ENCODE data around the gene IFT27. TPM values are rescaled to one million over a fixed set of nuclear protein-coding genes. Genes with fewer than 3 reads are reported as not detected.

The IFT27 gene
- total RNA-seq, 1 donor from 2014 or later = 31.7 TPM

DNA sequence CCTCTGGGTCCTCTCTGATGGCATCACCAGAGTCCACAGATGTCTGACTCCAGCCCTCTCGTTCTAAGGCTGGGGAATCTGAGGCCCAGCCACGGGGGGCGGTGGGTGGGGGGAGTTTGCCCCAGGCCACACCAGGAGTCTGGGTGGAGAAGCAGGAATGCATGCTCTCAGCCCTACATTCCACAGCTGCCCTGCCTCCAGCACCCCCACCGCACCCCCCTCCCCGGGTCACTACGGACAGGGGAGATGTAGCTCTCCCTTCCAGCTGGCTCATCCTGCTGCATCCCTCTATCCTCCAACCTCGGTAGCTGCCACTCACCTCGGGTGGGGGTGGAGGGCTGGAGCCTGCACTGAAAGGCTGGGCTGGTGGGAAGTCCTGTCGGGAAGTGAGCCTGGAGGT lies 43.2 kb upstream of the IFT27 start:
- H3K27me3 ChIP-seq = peaks cover 64% of the 10 kb centered on the region
- DNase-seq (ENCODE audit: low spot score) = no peak
- no peaks in the 10 kb centered on the region for H3K36me3 ChIP-seq
- H3K27me3 Mint-ChIP-seq (ENCODE audit: insufficient read depth, low read depth) = peaks cover 44% of the 10 kb centered on the region
- H3K4me3 ChIP-seq = no peak overlapping the region
- H3K27ac ChIP-seq = no peak overlapping the region
- no peaks in the 10 kb centered on the region for H3K79me2 ChIP-seq (ENCODE audit: low read depth)
- H2AFZ ChIP-seq (replicated peaks) = no peak overlapping the region
- H3K9me3 ChIP-seq (ENCODE audit: low read depth) = no peaks in the 10 kb centered on the region
- no peak overlapping the region for H3K27ac Mint-ChIP-seq
- H3K4me1 ChIP-seq = peaks cover 31% of the 10 kb centered on the region
- H3K9ac ChIP-seq = no peak overlapping the region
- peaks cover under 1% of the 10 kb centered on the region for H3K9me3 Mint-ChIP-seq
- H3K4me3 Mint-ChIP-seq = no peak overlapping the region
- H4K20me1 ChIP-seq (ENCODE audit: low read depth) = peaks cover 14% of the 10 kb centered on the region
- H3K4me1 Mint-ChIP-seq = peaks cover 26% of the 10 kb centered on the region
- no peak overlapping the region for H3K4me2 ChIP-seq
- no peaks in the 10 kb centered on the region for H3K36me3 Mint-ChIP-seq
- TF ChIP-seq, protein P1, sequence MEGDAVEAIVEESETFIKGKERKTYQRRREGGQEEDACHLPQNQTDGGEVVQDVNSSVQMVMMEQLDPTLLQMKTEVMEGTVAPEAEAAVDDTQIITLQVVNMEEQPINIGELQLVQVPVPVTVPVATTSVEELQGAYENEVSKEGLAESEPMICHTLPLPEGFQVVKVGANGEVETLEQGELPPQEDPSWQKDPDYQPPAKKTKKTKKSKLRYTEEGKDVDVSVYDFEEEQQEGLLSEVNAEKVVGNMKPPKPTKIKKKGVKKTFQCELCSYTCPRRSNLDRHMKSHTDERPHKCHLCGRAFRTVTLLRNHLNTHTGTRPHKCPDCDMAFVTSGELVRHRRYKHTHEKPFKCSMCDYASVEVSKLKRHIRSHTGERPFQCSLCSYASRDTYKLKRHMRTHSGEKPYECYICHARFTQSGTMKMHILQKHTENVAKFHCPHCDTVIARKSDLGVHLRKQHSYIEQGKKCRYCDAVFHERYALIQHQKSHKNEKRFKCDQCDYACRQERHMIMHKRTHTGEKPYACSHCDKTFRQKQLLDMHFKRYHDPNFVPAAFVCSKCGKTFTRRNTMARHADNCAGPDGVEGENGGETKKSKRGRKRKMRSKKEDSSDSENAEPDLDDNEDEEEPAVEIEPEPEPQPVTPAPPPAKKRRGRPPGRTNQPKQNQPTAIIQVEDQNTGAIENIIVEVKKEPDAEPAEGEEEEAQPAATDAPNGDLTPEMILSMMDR (IDR thresholded peaks at IDR 0.05) = no peak
- TF ChIP-seq EZH2 (IDR thresholded peaks at IDR 0.05) (no peak), EZH2phosphoT487 (IDR thresholded peaks at IDR 0.05) (no peak)
- H3F3A ChIP-seq (ENCODE audit: low read depth) = peaks cover 15% of the 10 kb centered on the region

- Histone ChIP-seq H3K79me2 (ENCODE audit: low read depth) (no peaks in the 10 kb centered on the region), H3F3A (ENCODE audit: low read depth) (peaks cover 8% of the 10 kb centered on the region), H3K4me2 (no peak overlapping the region), H3K9ac (no peak overlapping the region), H4K20me1 (ENCODE audit: low read depth) (peaks cover 14% of the 10 kb centered on the region), H3K27me3 (peaks cover 74% of the 10 kb centered on the region), H2AFZ (replicated peaks) (no peak overlapping the region), H3K4me1 (peaks cover 27% of the 10 kb centered on the region), H3K4me3 (no peak overlapping the region), H3K9me3 (ENCODE audit: low read depth) (no peaks in the 10 kb centered on the region), H3K27ac (no peak overlapping the region), H3K36me3 (no peaks in the 10 kb centered on the region)
- peaks cover 3% of the 10 kb centered on the region for H3K9me3 Mint-ChIP-seq
- no peak for TF ChIP-seq EZH2phosphoT487 (IDR thresholded peaks at IDR 0.05)
- TF ChIP-seq, protein P1 (IDR thresholded peaks at IDR 0.05) = no peak
- TF ChIP-seq EZH2 (IDR thresholded peaks at IDR 0.05) = no peak
- peaks cover 49% of the 10 kb centered on the region for H3K27me3 Mint-ChIP-seq (ENCODE audit: insufficient read depth, low read depth)
- no peak overlapping the region for H3K27ac Mint-ChIP-seq
- H3K4me1 Mint-ChIP-seq = peaks cover 24% of the 10 kb centered on the region
- H3K36me3 Mint-ChIP-seq = no peaks in the 10 kb centered on the region
- peak overlapping the region; percentile 77 for H3K4me3 Mint-ChIP-seq
- DNase-seq (ENCODE audit: low spot score) = no peak
These were observed 42.2 kb upstream of the IFT27 start for GRCh38 chr22:36818010-36818642.

DNA sequence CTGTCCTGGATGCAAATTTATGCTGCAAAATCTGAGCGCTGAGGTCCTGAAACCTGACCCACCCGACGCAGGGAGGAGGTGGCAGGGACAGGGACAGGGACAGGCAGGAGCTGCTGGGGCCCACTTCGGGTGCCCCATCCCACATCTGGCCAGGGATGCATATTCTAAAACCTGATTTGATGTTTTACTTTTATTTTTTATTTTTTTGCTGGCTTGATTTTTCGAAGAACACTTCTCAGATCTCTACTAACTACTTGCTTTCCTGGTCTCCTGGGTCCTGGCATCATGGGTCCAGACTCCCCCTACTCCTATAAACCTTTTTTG lies 41.6 kb upstream of the IFT27 start:
- H3K27ac ChIP-seq = no peak overlapping the region
- peaks cover 79% of the 10 kb centered on the region for H3K27me3 ChIP-seq
- H3K9ac ChIP-seq = no peak overlapping the region
- no peaks in the 10 kb centered on the region for H3K79me2 ChIP-seq (ENCODE audit: low read depth)
- Mint-ChIP-seq H3K27me3 (ENCODE audit: insufficient read depth, low read depth) (peaks cover 52% of the 10 kb centered on the region), H3K27ac (no peak overlapping the region), H3K4me3 (peak overlapping the region; percentile 77), H3K4me1 (peaks cover 17% of the 10 kb centered on the region), H3K36me3 (no peaks in the 10 kb centered on the region), H3K9me3 (peaks cover 3% of the 10 kb centered on the region)
- H4K20me1 ChIP-seq (ENCODE audit: low read depth) = peaks cover 14% of the 10 kb centered on the region
- no peak overlapping the region for H2AFZ ChIP-seq (replicated peaks)
- peak overlapping the region; percentile 86 for H3K4me2 ChIP-seq
- no peaks in the 10 kb centered on the region for H3K36me3 ChIP-seq
- TF ChIP-seq, protein P1 (IDR thresholded peaks at IDR 0.05) = no peak
- TF ChIP-seq EZH2phosphoT487 (IDR thresholded peaks at IDR 0.05) = no peak
- no peak for TF ChIP-seq EZH2 (IDR thresholded peaks at IDR 0.05)
- H3K9me3 ChIP-seq (ENCODE audit: low read depth) = no peaks in the 10 kb centered on the region
- peaks cover 5% of the 10 kb centered on the region for H3F3A ChIP-seq (ENCODE audit: low read depth)
- peaks cover 21% of the 10 kb centered on the region for H3K4me1 ChIP-seq
- H3K4me3 ChIP-seq = peak overlapping the region; percentile 60
- peak; percentile 43 for DNase-seq (ENCODE audit: low spot score)

Data from neural progenitor cell (in vitro differentiated cells).